GM18907 (cell line): ENCODE results near the gene GPR176.

Source experiments
- ATAC-seq: cut with Tn5 transposase; IDR thresholded peaks from one replicate; pipeline ENCODE4 v1.9.1; 2021; ENCODE audit warnings: mild to moderate bottlenecking, moderate library complexity; ENCODE audit not compliant: unreplicated experiment

GPR176 gene

GRCh38 chr15:39786447-39787056 is 133.5 kb downstream of the GPR176 start:
- ATAC-seq: no peak

- no peak for ATAC-seq
Observed at GRCh38 chr15:39785841-39786240, 134.2 kb downstream of the GPR176 start.

- ATAC-seq: no peak
Observed at GRCh38 chr15:39785139-39785538, 134.9 kb downstream of the GPR176 start.

- ATAC-seq: no peak
Observed at GRCh38 chr15:39784638-39785037, 135.4 kb downstream of the GPR176 start.

- no peak for ATAC-seq
Observed at GRCh38 chr15:39784125-39784524, 135.9 kb downstream of the GPR176 start.

GRCh38 chr15:39783244-39783820 is 136.7 kb downstream of the GPR176 start:
- no peak for ATAC-seq

- peak; percentile 98 for ATAC-seq
Observed at GRCh38 chr15:39782441-39783138, 137.5 kb downstream of the GPR176 start, which contains the start of gene FSIP1. Gene FSIP1 (minus strand): TSS chr15:39782841. CDS start chr15:39776524, 6,317 bp downstream.

- ATAC-seq: no peak
Observed at GRCh38 chr15:39781967-39782302, 138.1 kb downstream of the GPR176 start.

- no peak for ATAC-seq
Observed at GRCh38 chr15:39781147-39781966, 138.7 kb downstream of the GPR176 start.

GRCh38 chr15:39778021-39778420 is 142.0 kb downstream of the GPR176 start:
- no peak for ATAC-seq

- no peak for ATAC-seq
Observed at GRCh38 chr15:39777496-39777895, 142.6 kb downstream of the GPR176 start.

GRCh38 chr15:39776068-39776467 is 144.0 kb downstream of the GPR176 start:
- no peak for ATAC-seq

GRCh38 chr15:39774688-39775267 is 145.3 kb downstream of the GPR176 start:
- ATAC-seq: peak; percentile 50

GRCh38 chr15:39770748-39771689 is 149.0 kb downstream of the GPR176 start:
- no peak for ATAC-seq

GRCh38 chr15:39767921-39768320 is 152.1 kb downstream of the GPR176 start:
- ATAC-seq: no peak

GRCh38 chr15:39761006-39761405 is 159.1 kb downstream of the GPR176 start:
- no peak for ATAC-seq

- no peak for ATAC-seq
Observed at GRCh38 chr15:39756806-39757522, 163.1 kb downstream of the GPR176 start.

- ATAC-seq: no peak
Observed at GRCh38 chr15:39752991-39753390, 167.1 kb downstream of the GPR176 start.

- ATAC-seq: no peak
Observed at GRCh38 chr15:39752246-39752645, 167.8 kb downstream of the GPR176 start.
